NCI-H1048 (cell line): Measurements from ENCODE around the gene ARHGAP29.

Experiments
- DNase-seq: peaks from one replicate; lab custom pipeline; 2025; lab: John Stamatoyannopoulos, UW

ARHGAP29 gene

DNA sequence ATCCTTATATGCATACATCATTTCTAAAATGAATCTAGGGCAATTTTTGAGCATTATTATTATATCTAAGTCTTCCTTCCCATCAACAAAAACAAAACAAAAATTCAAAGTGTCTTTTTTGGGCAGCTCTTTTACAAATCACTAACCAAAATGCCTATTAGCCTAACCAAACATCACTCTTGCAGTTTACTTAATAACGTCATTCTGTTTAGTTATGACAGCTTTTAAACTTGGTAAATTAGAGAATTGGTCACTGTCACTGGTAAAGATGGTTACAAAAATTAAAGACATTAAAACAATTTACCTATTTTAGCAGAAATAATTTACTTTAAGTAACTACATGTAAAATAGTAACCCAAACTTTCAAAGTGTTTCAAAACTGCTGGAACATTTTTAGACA is 2.8 kb downstream of the ARHGAP29 start:
- no peak for DNase-seq

DNA sequence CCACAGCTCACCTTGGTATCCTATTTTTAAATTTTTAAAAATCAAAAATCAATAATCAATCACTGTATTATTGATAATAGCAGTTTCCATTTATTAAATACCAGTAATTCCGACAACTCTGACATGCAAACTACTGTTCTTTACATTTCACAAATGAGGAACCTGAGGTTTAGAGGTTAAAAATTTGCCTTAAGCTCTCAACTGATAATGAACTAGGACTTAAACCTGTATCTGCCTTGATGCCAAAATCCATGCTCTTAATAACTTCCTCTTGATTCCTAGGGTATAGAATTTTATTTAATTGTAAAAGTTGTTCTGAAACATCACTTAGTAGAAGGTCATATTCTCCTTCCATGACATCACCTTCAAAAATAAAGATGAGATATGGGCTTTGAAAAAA is 5.6 kb downstream of the ARHGAP29 start:
- DNase-seq: no peak

DNA sequence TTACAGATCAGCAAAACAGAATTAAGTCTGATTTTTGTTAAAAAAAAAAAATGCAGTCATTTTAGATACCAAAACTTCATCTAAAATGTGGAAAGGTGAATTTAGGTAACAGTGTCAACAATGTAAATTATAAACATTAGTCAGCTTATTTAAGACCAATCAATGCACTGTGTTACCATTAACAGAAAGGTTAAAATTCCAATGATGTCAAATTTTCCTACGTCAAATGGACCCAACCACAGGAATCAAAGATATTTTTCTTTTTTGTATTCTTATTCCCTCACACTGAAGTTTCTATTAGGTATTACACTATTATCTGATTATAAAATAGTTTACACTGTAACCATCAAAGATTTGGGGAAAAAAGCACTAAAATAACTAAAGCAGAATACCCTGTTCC is 6.5 kb downstream of the ARHGAP29 start:
- DNase-seq: no peak

DNA sequence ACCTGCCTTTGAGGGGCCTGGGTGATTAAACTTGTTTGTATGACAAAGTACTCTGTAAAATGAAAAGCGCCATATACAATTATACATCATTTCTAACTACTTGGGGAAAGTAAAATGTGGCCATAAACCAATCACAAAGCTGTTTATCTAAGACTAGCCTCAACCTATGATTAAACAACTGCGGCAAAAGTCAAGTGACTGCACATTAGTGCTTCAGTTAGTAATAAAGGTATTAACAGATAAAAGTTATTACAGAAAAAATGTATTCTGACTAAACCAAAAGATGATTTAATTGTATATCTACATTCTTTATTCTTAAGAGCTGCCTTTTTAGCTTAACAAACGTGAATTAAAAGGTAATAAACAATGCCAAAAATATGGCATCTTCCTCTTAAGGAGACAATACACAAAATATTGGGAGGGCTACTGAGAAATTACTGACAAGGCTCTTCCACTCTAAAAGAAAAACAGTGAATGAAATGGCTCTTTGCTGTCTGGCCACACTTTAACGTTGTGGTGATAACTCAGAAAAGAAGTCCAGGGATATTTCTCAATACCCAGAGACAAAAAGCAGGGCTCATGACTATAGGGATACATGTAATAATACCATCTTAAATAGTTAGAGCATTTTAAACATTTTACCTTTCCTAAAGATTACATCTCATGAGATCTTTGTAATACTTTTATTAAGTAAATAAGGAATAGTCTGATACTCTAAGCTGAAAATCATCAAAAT is 8.6 kb downstream of the ARHGAP29 start:
- DNase-seq: no peak

DNA sequence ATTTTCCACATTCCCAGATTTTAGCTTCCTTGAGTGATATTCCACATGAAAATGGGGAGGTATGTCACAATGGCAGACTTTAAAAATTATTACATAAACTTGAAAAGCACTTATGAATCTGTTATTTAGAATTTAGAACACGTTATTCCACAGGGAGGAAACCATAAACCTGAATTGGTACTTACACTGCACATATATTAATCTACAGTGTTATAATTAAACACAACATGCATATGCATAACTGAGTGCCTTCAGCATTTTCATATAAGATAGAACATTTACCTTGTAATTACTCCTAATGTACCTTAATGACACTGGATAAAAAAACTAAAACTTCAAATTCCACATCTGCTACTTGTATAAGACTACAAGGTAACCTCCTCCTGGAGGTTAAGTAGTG is 9.8 kb downstream of the ARHGAP29 start:
- DNase-seq: no peak

DNA sequence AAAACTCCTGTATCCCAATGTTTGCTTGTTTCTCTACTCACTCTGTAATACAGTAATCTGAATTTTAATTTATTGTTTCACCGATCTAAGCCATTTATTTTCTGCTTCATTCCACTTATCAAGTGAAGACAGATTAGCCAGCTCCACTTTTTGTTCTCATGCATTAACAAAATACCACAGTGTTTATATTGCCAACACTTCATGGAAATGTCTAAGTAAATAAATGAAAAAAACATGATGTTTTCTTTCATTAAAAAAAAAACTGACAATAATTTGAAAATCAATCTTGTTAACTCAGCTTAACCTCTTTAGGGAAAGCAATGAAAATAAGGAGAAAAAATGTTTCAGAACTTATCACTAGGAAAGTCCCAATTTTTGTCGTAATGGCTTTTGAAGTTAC is 11.5 kb downstream of the ARHGAP29 start:
- no peak for DNase-seq

DNA sequence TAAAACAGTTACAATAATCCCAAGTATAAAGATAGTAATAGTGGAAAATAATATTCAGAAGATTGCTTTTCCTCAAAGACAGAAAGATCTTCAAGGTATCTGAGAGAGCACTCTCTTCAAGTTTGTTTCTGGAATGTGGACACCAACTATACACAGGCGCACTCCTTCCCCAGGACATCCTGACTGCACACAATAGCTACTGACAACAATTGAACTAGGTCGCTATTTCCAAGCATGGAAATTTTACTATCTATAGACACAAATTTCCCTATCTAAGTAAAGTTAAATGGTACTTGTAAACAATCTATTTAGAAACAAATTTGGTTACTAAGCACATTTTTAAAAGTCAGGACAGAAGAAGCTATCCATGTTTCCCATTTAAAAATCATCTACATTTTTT is 19.1 kb downstream of the ARHGAP29 start:
- no peak for DNase-seq

DNA sequence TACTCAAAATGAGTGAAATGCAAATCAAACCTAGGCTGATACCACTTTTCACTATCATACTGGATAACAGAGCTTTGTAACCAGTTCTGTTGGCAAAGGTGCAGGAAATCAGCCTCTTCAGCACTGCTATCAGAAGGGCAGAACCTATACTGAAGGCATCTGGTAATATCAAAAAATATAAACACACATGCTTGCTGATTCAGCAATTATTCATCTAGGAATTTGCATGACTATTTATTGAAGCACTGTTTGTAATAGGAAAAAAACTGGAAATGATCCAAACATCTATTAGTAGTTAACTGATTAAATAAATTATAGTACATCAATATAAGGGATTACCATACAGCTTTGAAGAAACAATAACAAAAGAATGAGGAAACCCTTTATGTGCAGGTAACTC is 21.4 kb downstream of the ARHGAP29 start:
- DNase-seq: no peak

DNA sequence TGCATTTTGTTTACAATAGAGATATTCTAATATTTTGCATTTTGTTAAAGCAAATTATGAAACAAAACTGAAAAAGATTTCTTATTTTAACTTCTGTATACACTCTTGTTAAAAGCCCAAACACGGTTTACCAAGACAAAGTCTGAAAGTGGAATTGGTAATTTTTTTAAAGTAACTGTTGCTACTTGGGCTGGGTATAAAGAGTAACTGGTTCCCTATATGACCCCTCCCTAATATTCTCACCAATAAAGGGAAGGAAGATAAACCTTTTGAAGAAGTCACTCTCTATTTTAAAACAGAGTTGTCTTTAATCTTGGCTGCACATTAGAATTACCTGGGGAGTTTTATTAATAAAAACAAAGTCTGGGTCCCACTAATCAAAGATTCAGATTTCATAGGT is 27.4 kb downstream of the ARHGAP29 start:
- no peak for DNase-seq

DNA sequence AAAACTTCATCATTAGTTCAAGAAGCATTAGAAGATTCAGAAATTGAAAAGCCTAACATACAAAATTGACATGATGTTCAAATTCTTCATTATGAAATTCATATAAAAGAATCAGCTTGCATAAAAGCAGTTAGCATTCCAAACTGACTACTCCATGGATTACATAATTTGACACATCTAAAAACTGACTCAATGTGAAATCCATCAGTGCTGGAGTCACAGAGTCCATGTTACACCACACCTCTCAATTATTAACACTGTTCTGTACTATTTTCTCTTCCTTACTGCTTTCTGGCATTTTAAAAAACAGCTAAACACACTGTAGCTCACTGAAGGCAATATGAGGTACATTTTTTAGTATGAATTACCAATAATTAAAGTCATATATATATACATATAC is 28.0 kb downstream of the ARHGAP29 start:
- DNase-seq: no peak

DNA sequence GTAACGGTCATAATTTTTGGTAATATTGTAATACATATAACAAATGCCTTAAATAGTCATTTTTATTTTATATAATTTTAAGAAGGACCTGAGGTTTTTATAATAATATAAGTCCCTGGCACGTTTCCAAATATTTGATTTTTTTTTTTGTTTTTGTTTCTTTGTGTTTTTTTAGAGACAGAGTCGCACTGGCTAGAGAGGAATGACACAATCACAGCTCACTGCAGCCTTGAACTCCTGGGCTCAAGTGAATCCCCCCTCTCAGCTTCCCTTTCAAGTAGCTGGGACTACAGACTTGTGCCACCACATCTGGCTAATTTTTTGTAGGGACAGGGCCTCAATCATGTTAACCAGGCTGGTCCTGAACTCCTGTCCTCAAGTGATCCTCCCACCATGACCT is 29.7 kb downstream of the ARHGAP29 start:
- DNase-seq: no peak

DNA sequence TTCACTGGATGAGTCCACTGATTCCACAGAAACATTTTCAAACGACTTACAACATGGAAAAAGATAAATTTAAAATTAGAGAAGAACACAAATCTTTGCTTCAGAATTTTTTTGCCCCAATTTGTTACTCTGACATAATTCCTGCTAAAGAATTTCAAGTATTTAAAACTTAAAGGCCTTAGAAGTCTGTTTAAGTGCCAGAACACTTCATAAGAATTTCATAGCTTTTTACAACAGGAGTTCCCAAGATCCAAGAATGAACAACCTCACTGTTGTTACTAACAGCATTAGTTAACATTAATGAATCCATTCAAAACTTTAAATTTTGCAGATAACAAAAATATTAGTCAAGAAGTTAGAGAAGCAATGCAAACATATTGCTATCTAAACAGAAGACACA is 31.7 kb downstream of the ARHGAP29 start:
- no peak for DNase-seq

DNA sequence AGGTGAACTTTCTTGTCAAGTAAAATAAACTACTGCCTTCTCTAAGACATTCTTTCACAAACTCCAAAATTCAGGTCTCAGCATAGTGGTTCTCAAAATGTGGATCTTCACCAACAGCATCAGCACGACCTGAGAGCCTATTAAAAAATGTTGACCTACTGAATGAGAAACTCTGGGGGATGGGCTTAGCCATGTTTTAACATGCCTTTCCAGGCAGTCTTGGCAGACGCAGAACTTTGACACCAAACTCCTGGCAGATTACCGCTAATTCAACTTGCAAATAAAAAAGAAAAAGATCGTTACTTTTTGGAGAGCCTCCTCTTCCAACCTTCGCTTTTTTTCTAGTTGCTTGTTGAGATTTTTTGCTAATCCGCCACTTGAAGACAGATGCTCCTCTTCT is 35.1 kb downstream of the ARHGAP29 start:
- DNase-seq: no peak

DNA sequence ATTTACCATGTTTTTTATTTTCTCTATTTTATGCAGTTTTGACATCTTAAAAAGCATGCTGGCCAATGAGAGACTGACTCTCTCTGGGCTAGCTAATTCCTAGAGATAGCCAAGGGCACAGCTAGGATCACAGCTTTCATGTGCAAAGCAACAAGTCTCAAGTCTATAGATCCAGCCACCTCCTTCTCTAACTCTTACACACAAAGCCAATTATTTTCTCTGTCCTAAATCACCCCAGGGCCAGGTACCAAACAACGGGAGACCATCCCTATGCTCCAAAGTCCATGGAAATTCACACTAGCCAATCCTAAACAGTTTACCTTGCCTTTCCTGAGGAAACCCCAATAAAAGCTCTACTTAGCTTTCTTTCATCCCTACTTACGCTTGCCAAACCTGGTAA is 38.0 kb downstream of the ARHGAP29 start:
- DNase-seq: no peak

DNA sequence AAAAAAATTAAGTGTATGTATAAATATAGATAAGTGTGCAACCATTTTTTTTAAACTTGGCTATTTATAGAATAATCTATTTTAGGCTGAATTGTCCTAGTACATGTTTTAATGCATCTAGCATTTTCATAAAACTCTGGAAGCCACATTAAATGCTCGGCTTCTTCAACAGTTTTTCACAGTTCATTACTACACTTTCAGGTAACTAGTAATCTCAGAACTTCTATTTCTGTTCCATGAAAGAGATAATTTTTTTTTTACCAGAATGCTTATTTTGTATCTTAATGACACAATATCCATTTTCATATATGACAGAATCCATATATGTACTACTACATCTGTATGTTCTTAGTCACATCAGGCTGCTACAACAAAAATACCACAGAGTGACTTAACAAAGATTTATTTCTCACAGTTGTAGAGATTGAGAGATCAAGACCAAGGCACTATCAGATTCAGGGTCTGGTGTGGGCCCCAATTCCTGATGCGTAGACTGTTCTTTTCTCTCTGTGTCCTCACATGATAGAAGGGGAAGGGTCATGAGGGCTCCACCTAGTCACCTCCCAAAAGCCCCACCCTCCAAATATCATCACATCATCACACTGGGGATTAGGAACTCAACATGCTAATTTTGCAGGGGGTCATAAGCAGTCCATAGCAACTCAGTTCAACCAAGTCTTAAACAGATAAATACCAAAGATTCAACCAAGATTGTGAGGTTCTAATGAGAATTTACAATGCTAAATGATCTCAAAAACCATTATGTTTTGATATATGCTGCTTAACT is 43.1 kb downstream of the ARHGAP29 start:
- DNase-seq: no peak

DNA sequence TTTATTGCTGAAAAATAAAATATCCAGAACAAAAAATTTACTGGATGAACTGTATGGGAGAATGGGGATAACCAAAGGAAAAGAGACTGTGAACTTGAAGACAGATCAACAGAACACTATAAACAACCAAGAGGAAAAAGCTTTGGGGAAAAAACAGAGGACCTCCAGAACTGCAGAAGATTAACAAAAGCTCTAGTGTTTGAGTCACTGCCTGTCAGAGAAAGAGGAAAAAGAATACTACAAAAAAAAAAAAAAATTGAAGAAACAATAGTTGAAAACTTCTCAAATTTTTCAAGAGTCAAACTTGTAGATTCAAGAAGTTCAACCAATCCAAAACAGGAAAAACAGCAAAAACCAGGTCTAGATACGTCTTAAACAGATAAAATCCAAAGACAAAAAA is 44.3 kb downstream of the ARHGAP29 start:
- no peak for DNase-seq

DNA sequence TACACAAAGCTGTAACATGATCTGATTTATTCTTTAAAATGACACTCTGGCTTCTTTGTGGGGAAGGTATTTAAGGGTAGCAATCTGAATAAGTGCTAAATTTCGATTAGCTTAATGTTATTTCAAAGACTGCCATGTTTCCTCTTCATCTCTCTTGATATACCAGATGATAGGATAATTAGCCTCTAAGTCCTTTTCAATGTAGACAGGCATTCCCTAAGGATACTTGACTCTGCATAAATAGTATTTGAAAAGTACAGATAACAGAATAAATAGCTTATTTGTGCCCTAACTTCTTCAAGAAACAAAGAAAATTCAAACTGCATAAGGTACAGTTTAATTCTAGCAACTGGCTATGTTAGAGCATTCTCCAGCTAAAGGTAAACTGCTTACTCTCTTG is 46.2 kb downstream of the ARHGAP29 start:
- no peak for DNase-seq

DNA sequence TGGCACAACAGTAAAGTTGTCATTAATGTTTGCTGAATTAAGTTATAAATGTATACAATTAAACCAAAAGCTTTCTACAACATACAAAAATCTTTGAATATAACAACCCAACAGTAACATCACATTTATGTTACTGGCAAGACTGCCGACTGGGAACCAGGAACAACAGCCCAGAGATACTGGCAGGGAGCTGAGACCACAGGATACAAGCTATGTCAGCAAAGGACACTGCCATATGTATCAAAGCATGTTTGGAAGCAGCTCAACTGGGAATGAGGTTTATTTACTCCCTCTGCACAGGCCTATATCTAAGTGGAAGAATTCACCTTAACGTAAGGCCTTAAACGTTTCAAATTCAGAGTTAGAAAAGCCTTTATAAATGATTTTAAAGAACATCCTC is 50.4 kb downstream of the ARHGAP29 start:
- no peak for DNase-seq

DNA sequence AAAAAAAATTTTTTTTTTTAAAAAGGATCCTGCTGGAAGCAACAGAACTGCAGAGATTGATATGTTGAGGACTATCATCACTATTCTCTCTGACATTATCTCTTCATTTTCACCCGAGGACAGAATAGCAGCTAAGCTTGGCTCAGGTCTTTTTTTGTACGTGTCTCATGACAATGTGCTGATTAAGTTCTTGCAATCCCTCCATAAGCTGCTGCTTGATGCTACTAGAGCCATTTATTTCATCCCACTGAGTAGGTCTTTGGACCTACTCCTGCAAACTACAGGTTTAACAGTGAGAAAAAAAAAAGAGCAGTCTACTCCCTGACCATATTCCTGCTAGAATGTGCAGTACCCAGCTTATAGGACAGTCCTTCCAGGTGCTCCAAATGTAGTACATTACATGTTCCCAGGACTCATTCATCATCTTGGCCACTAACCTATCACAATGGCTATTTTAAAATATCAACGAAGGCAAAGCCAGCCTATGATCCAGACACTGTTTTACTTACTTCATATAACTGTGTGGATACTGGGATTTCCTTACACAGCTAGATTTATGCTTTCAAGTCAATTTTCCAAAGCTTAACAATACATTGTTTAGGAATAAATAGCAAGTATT is 54.1 kb downstream of the ARHGAP29 start:
- DNase-seq: no peak

DNA sequence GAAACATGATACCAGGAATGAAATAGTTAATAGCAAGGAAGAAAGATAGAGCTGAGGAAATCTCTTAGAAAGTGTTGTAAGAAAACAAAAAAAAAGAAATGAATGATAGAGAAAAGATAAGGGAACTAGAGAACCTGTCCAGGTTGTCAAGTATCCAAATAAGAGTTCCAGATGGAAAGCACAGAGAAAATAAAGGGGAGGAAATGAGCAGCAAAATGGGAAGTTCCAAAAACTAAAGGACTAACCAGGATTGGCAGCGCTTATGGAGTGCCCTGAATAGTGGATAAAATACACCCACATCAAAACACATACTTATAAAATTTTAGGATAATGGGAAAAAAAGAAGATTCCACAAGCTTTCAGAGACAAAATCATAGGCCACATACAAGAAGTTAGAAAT is 55.2 kb downstream of the ARHGAP29 start:
- no peak for DNase-seq

DNA sequence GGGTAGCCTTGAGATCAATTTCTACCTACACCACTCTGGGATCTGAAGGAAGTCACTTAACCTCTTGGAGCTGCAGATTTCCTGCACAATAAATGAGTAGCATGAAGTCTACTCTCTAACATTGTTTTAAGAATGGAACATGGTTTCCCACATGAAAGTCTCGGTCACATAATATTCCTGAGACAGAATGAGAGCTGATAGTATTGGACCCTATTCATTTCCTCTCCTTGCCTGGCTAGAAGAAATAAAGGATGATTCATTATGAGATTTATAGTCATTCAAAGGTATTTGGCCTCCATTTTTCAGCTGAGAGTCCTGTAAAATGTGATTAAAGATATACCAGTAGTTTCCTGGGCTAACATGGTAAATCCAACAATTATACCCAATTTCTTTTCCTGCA is 56.7 kb downstream of the ARHGAP29 start:
- no peak for DNase-seq

DNA sequence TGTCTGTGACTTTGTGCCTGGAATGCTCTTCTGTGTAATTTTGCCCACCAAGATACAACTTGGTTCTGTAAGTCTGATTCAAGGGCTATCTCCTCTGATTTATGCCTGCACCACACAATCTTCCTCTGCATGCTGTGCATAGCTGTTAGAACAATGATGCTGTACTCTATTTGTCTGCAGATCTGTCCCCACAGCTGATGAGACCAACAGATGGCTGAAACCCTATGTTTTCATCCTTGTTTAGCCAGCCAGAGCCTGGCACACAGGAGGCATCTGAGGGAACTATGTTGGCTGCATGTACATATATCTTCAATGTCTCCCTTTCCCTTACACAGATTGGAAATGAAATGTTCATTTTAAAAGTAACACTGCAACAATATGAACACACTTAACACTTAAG is 58.5 kb downstream of the ARHGAP29 start:
- DNase-seq: no peak

DNA sequence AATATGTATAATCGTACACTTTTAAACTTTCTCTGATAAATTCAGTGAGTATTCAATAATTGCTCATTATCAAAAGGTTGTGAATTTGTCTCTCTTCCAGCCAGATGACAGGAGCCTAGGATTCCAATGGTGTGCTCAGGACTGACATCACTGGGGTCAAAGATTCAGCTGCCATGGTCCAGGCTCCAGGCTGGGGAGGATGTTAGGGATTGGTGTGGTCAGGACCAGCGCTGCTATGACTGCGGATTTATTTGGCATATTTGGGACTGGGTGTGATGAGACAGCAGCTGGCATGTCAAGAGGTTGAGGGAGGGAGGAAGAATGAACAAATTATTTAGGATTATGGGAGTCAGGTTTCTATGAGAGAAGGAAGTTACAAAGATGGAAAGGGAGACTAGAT is 68.3 kb downstream of the ARHGAP29 start:
- no peak for DNase-seq
